Fibroblast of the aortic adventitia (primary cell): Measurements from ENCODE around the gene PTGIS. TPM values are rescaled to one million over a fixed set of nuclear protein-coding genes. Genes with fewer than 3 reads are reported as not detected.

Experiments
- DNase-seq: peaks from one replicate; pipeline ENCODE4 v3.0.0-alpha.2; 2010; ENCODE audit warnings: low read depth
- H3K4me3 ChIP-seq: 2 replicates; pipeline ENCODE4 v1.5.1; 2011; ENCODE audit warnings: low read depth, mild to moderate bottlenecking, control low read depth, low read length, moderate library complexity
- CTCF ChIP-seq: IDR thresholded peaks from 2 replicates; pipeline ENCODE4 v1.5.1; 2011; ENCODE audit warnings: mild to moderate bottlenecking, low read length, control low read depth, inconsistent platforms; ENCODE audit not compliant: insufficient read depth
- total RNA-seq: library from RNA; depleted of rRNA; stranded (reverse); fragments of >200 nt; gene quantifications from 2 replicates; pipeline ENCODE4 v1.2.3, GENCODE V29; 2012; ENCODE audit warnings: low replicate concordance

PTGIS gene
- total RNA-seq, 1 donor, result 1,011 TPM

GRCh38 chr20:49496553-49497397, 71.2 kb downstream of the PTGIS start:
- TF ChIP-seq CTCF, result no peak
- DNase-seq, result no peak
- H3K4me3 ChIP-seq, result no peak overlapping the region

GRCh38 chr20:49496043-49496442, 71.9 kb downstream of the PTGIS start:
- no peak for DNase-seq
- no peak overlapping the region for H3K4me3 ChIP-seq
- no peak for TF ChIP-seq CTCF

GRCh38 chr20:49490689-49491088, 77.2 kb downstream of the PTGIS start:
- TF ChIP-seq CTCF, result no peak
- H3K4me3 ChIP-seq, result no peak overlapping the region
- no peak for DNase-seq

GRCh38 chr20:49489688-49490087, 78.2 kb downstream of the PTGIS start:
- H3K4me3 ChIP-seq, result no peak overlapping the region
- DNase-seq, result no peak
- TF ChIP-seq CTCF, result no peak

GRCh38 chr20:49486064-49486463, 81.9 kb downstream of the PTGIS start:
- no peak for TF ChIP-seq CTCF
- no peak for DNase-seq

GRCh38 chr20:49485563-49485962, 82.4 kb downstream of the PTGIS start:
- TF ChIP-seq CTCF, result no peak
- DNase-seq, result no peak
- H3K4me3 ChIP-seq, result no peak overlapping the region

More at GRCh38 chr20:49486064-49486463, 81.9 kb downstream of the PTGIS start:
- H3K4me3 ChIP-seq, result no peak overlapping the region
